Neural cell (in vitro differentiated cells): ENCODE measurements around the gene TMED9.
A peak's percentile ranks its signal among the peaks of the same experiment; 100 is the strongest.

Source experiments
- EP300 ChIP-seq: fragments of 450-650 bp; conservative IDR thresholded peaks from 2 replicates; pipeline ENCODE4 v1.6.1; 2014; ENCODE audit warnings: antibody characterized with exemption, mild to moderate bottlenecking, moderate library complexity; ENCODE audit not compliant: poor library complexity, severe bottlenecking
- EZH2 ChIP-seq: fragments of 200-600, 300-800 bp; shearing (Covaris generic), sonication (generic); IDR thresholded peaks from 2 replicates; pipeline ENCODE4 v1.6.1; 2014; ENCODE audit warnings: antibody characterized with exemption, low read length, borderline replicate concordance, mild to moderate bottlenecking; ENCODE audit not compliant: insufficient read depth, poor library complexity, severe bottlenecking
- MXI1 ChIP-seq: fragments of 450-650 bp; conservative IDR thresholded peaks from 2 replicates; pipeline ENCODE4 v1.6.1; 2014; ENCODE audit warnings: antibody characterized with exemption, mild to moderate bottlenecking; ENCODE audit not compliant: poor library complexity, severe bottlenecking
- POLR2AphosphoS5 ChIP-seq: IDR thresholded peaks from 2 replicates; pipeline ENCODE4 v1.6.1; 2012
- RAD21 ChIP-seq: fragments of 450-650 bp; conservative IDR thresholded peaks from 2 replicates; pipeline ENCODE4 v1.6.1; 2014; ENCODE audit warnings: antibody characterized with exemption, mild to moderate bottlenecking, moderate library complexity
- SMC3 ChIP-seq: fragments of 450-650 bp; conservative IDR thresholded peaks from 2 replicates; pipeline ENCODE4 v1.6.1; 2014; ENCODE audit warnings: antibody characterized with exemption, mild to moderate bottlenecking, moderate library complexity; ENCODE audit not compliant: poor library complexity
- TAF1 ChIP-seq: IDR thresholded peaks from 2 replicates; pipeline ENCODE4 v1.6.1; 2012; ENCODE audit warnings: low read depth
- TF ChIP-seq, protein P1 (sequence below): fragments of 450-650 bp; IDR thresholded peaks from 2 replicates; pipeline ENCODE4 v1.5.1; 2014; ENCODE audit warnings: antibody characterized with exemption, mild to moderate bottlenecking, moderate library complexity; ENCODE audit not compliant: poor library complexity, severe bottlenecking
- TF ChIP-seq, protein P2 (sequence below): IDR thresholded peaks from 2 replicates; pipeline ENCODE4 v1.6.1; 2012; ENCODE audit warnings: borderline replicate concordance

DNA sequence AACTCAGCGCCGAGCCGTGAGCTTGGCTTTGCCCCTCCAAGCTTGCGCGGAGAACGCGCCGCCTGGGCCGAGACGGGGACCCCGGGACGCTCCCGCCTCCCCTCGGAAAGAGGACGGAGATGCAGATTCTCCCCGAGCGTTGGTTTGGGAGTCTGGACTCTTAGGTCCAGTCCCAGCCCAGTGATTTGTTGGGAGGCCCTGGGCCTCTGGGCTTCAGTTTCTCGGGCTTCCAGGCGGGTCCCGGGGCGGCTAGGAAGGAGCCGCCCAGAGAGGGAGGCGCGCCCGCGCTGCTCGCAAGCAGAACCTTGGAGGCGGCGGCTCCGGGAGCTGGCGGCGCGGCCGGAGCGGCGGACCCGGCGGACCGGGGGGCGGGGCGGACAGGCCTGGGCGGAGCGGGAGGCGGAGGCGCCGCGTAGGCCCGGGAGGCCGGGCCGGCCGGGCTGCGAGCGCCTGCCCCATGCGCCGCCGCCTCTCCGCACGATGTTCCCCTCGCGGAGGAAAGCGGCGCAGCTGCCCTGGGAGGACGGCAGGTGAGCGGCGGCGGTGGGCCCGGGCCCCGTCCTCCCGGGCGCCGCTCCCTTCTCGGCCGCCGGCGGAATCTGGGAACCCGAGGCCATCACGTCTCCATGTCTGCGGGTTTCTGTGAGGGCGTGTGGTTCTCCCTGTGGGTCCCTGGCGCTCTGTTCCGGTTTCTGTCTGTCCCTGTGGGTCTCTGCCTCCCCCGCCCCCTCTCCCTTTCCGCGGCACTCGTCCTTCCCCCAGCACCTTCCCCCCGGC lies 7.9 kb downstream of the TMED9 start, which contains the start of gene B4GALT7:
- no peak for TF ChIP-seq EZH2
- TF ChIP-seq, protein P1, sequence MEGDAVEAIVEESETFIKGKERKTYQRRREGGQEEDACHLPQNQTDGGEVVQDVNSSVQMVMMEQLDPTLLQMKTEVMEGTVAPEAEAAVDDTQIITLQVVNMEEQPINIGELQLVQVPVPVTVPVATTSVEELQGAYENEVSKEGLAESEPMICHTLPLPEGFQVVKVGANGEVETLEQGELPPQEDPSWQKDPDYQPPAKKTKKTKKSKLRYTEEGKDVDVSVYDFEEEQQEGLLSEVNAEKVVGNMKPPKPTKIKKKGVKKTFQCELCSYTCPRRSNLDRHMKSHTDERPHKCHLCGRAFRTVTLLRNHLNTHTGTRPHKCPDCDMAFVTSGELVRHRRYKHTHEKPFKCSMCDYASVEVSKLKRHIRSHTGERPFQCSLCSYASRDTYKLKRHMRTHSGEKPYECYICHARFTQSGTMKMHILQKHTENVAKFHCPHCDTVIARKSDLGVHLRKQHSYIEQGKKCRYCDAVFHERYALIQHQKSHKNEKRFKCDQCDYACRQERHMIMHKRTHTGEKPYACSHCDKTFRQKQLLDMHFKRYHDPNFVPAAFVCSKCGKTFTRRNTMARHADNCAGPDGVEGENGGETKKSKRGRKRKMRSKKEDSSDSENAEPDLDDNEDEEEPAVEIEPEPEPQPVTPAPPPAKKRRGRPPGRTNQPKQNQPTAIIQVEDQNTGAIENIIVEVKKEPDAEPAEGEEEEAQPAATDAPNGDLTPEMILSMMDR, result no peak
- TF ChIP-seq RAD21, result peak; percentile 22
- TF ChIP-seq TAF1, result peak; percentile 33
- TF ChIP-seq POLR2AphosphoS5, result peak; percentile 60
- TF ChIP-seq EP300, result no peak
- TF ChIP-seq, protein P2, sequence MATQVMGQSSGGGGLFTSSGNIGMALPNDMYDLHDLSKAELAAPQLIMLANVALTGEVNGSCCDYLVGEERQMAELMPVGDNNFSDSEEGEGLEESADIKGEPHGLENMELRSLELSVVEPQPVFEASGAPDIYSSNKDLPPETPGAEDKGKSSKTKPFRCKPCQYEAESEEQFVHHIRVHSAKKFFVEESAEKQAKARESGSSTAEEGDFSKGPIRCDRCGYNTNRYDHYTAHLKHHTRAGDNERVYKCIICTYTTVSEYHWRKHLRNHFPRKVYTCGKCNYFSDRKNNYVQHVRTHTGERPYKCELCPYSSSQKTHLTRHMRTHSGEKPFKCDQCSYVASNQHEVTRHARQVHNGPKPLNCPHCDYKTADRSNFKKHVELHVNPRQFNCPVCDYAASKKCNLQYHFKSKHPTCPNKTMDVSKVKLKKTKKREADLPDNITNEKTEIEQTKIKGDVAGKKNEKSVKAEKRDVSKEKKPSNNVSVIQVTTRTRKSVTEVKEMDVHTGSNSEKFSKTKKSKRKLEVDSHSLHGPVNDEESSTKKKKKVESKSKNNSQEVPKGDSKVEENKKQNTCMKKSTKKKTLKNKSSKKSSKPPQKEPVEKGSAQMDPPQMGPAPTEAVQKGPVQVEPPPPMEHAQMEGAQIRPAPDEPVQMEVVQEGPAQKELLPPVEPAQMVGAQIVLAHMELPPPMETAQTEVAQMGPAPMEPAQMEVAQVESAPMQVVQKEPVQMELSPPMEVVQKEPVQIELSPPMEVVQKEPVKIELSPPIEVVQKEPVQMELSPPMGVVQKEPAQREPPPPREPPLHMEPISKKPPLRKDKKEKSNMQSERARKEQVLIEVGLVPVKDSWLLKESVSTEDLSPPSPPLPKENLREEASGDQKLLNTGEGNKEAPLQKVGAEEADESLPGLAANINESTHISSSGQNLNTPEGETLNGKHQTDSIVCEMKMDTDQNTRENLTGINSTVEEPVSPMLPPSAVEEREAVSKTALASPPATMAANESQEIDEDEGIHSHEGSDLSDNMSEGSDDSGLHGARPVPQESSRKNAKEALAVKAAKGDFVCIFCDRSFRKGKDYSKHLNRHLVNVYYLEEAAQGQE, result peak; percentile 13
- no peak for TF ChIP-seq SMC3
- TF ChIP-seq MXI1, result peak; percentile 68
